Chondrocyte (in vitro differentiated cells): Measurements from ENCODE around the gene PDZD4. TPM values are rescaled to one million over a fixed set of nuclear protein-coding genes. Genes with fewer than 3 reads are reported as not detected.

Experiments used
- DNase-seq: peaks from one replicate; pipeline ENCODE4 v3.0.0; 2021; ENCODE audit warnings: mixed read lengths, low spot score
- H3K27ac Mint-ChIP-seq: one replicate; pipeline ENCODE4 v1.8.0; 2021; ENCODE audit warnings: mild to moderate bottlenecking, moderate library complexity, mixed read lengths; ENCODE audit not compliant: unreplicated experiment
- H3K27me3 Mint-ChIP-seq: 2 replicates; pipeline ENCODE4 v1.8.0; 2021; ENCODE audit warnings: low read depth, mixed read lengths
- H3K36me3 Mint-ChIP-seq: 2 replicates; pipeline ENCODE4 v1.8.0; 2021; ENCODE audit warnings: low read depth, mixed read lengths
- H3K4me1 Mint-ChIP-seq: 2 replicates; pipeline ENCODE4 v1.8.0; 2021; ENCODE audit warnings: low read depth, mild to moderate bottlenecking, mixed read lengths
- H3K4me3 Mint-ChIP-seq: one replicate; pipeline ENCODE4 v1.8.0; 2021; ENCODE audit warnings: mild to moderate bottlenecking, moderate library complexity, mixed read lengths; ENCODE audit not compliant: unreplicated experiment
- H3K9me3 Mint-ChIP-seq: 2 replicates; pipeline ENCODE4 v1.8.0; 2021; ENCODE audit warnings: low read depth, mixed read lengths
- CTCF ChIP-seq: fragments of 200-600 bp; sonication (generic); IDR thresholded peaks from 2 replicates; pipeline ENCODE4 v1.5.0; 2021; ENCODE audit warnings: antibody characterized with exemption, mild to moderate bottlenecking, moderate library complexity
- total RNA-seq: library from RNA; stranded (reverse); gene quantifications from 3 replicates; pipeline ENCODE4 v1.2.1, GENCODE V29; 2021

PDZD4 gene
- total RNA-seq, 1 donor from 2014 or later: 24.8 TPM

DNA sequence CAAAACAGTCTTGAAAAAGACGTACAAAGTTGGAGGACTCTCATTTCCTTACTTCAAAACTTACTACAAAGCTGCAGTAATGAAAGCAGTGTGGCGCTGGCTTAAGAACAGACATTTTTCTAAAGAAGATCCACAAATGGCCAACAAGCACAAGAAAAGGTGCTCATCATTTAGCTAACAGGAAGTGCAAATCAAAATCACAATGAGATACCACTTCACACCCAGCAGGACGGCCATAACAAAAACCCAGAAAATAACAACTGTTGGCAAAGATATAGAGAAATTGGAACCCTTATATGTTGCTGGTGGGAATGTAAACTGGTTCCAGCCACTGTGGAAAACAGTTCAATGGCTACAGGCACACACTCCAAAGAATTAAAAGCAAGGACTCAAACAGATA, 3.3 kb downstream of the PDZD4 start:
- no peak for DNase-seq
- H3K27ac Mint-ChIP-seq: no peak overlapping the region
- H3K9me3 Mint-ChIP-seq: peaks cover 5% of the 10 kb centered on the region
- no peaks in the 10 kb centered on the region for H3K36me3 Mint-ChIP-seq
- no peak for TF ChIP-seq CTCF
- H3K4me1 Mint-ChIP-seq: peaks cover 7% of the 10 kb centered on the region
- H3K4me3 Mint-ChIP-seq: no peak overlapping the region
- no peaks in the 10 kb centered on the region for H3K27me3 Mint-ChIP-seq

DNA sequence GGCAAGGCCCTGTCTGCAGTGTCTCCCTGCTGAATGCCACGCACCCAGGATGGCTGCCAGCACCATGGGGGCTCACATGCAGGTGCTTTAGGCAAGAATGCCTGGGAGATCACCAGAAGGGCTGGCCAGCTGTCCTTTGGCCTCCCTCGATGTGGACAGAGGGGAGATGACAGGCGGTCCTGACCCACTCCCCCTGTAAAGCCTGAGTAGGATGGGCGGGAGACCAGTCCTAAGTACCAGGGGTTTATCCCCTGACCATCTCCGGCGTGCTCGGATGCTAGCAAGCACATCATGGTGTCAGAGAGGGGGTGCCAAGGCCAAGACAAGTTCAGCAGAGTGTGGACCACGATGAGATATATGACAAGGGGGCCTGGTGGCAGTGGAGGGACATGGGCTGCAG, 5.3 kb downstream of the PDZD4 start:
- Mint-ChIP-seq H3K4me1 (peaks cover 7% of the 10 kb centered on the region), H3K4me3 (no peak overlapping the region), H3K9me3 (peaks cover 5% of the 10 kb centered on the region), H3K36me3 (no peaks in the 10 kb centered on the region), H3K27me3 (no peaks in the 10 kb centered on the region), H3K27ac (no peak overlapping the region)
- DNase-seq: no peak
- no peak for TF ChIP-seq CTCF

GRCh38 chrX:153824348-153824747, 6.0 kb downstream of the PDZD4 start:
- TF ChIP-seq CTCF: no peak
- H3K36me3 Mint-ChIP-seq: no peaks in the 10 kb centered on the region
- H3K27me3 Mint-ChIP-seq: no peaks in the 10 kb centered on the region
- peaks cover 12% of the 10 kb centered on the region for H3K4me1 Mint-ChIP-seq
- no peak for DNase-seq
- H3K27ac Mint-ChIP-seq: no peak overlapping the region
- peaks cover 5% of the 10 kb centered on the region for H3K9me3 Mint-ChIP-seq
- no peak overlapping the region for H3K4me3 Mint-ChIP-seq

DNA sequence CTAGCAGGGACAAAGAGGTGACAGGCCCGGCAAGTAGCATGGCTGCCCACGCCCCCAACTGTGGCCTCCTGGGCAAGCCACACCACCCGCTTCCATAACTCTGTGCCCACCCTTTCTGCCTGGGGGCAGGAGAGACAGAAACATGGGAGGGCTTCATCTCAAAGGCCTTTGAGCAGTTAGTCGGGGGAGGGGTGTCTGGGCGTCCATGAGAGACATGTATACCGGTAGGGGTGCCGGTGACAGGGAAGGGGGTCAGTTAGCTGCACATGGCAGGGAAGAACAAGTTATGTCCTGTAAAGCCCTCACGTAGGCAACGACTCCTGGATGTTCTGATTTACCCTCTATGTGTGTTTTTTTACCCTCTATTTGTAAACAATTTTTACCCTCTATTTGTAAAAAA, 9.3 kb downstream of the PDZD4 start:
- Mint-ChIP-seq H3K4me3 (no peak overlapping the region), H3K4me1 (peaks cover 5% of the 10 kb centered on the region), H3K9me3 (peaks cover 3% of the 10 kb centered on the region), H3K27me3 (no peaks in the 10 kb centered on the region), H3K27ac (no peak overlapping the region), H3K36me3 (no peaks in the 10 kb centered on the region)
- no peak for DNase-seq
- no peak for TF ChIP-seq CTCF

DNA sequence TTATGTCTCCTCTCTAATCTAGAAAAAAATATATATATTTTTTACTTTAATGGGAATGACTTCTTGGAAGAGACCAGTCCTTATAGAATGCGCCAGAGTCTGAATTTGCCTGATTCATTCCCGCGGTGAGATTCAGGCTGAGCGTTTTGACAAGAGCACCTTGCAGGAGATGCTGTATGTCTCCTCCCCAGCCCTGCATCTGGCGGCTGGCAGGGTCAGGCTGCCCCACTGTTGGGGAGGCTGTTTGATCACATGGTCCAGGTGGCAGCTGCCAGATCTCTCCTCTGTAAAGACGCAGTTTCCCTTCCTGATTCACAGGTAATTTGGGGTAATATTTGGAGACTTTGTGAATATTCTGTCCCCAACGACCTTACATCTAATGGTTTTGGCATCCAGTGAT, 9.7 kb downstream of the PDZD4 start:
- no peak overlapping the region for H3K27ac Mint-ChIP-seq
- peaks cover 5% of the 10 kb centered on the region for H3K4me1 Mint-ChIP-seq
- no peak overlapping the region for H3K4me3 Mint-ChIP-seq
- H3K27me3 Mint-ChIP-seq: no peaks in the 10 kb centered on the region
- no peak for TF ChIP-seq CTCF
- no peaks in the 10 kb centered on the region for H3K36me3 Mint-ChIP-seq
- peaks cover 3% of the 10 kb centered on the region for H3K9me3 Mint-ChIP-seq
- no peak for DNase-seq
